ENCODE results near the gene SH3BP5.

Gene SH3BP5

DNA sequence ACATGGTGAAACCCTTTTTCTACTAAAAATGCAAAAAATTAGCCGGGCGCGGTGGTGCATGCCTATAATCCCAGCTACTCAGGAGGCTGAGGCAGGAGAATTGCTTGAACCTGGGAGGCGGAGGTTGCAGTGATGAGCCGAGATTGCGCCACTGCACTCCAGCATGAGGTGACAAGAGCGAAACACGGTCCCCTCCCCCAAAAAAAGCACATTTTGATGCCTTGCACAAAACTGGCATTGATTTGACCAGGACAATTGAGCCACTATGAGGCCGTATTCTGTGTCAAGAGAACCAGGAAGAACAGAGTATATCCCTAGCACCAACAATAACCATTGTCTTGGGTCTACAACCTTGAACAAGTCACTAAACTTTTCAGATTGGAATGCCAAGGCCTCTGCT is 50.6 kb downstream of the SH3BP5 start:
- no peak overlapping the region for H3K4me3 ChIP-seq (ENCODE audit: control insufficient read depth, low read depth, low read length)
- no peak for DNase-seq (ENCODE audit: low read depth)
- TF ChIP-seq, protein P1, sequence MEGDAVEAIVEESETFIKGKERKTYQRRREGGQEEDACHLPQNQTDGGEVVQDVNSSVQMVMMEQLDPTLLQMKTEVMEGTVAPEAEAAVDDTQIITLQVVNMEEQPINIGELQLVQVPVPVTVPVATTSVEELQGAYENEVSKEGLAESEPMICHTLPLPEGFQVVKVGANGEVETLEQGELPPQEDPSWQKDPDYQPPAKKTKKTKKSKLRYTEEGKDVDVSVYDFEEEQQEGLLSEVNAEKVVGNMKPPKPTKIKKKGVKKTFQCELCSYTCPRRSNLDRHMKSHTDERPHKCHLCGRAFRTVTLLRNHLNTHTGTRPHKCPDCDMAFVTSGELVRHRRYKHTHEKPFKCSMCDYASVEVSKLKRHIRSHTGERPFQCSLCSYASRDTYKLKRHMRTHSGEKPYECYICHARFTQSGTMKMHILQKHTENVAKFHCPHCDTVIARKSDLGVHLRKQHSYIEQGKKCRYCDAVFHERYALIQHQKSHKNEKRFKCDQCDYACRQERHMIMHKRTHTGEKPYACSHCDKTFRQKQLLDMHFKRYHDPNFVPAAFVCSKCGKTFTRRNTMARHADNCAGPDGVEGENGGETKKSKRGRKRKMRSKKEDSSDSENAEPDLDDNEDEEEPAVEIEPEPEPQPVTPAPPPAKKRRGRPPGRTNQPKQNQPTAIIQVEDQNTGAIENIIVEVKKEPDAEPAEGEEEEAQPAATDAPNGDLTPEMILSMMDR (IDR thresholded peaks at IDR 0.05; ENCODE audit: control insufficient read depth, insufficient read depth, low read depth, low read length, missing control alignments): no peak

- no peak for DNase-seq (ENCODE audit: low read depth)
- no peak overlapping the region for H3K4me3 ChIP-seq (ENCODE audit: control insufficient read depth, low read depth, low read length)
- TF ChIP-seq, protein P1 (IDR thresholded peaks at IDR 0.05; ENCODE audit: control insufficient read depth, insufficient read depth, low read depth, low read length, missing control alignments): no peak
Measured at GRCh38 chr3:15280853-15281532, 51.4 kb downstream of the SH3BP5 start.

GRCh38 chr3:15279671-15280402 is 52.5 kb downstream of the SH3BP5 start:
- no peak overlapping the region for H3K4me3 ChIP-seq (ENCODE audit: control insufficient read depth, low read depth, low read length)
- TF ChIP-seq, protein P1 (IDR thresholded peaks at IDR 0.05; ENCODE audit: control insufficient read depth, insufficient read depth, low read depth, low read length, missing control alignments): no peak
- DNase-seq (ENCODE audit: low read depth): no peak

- H3K4me3 ChIP-seq (ENCODE audit: control insufficient read depth, low read depth, low read length): no peak overlapping the region
- no peak for DNase-seq (ENCODE audit: low read depth)
- TF ChIP-seq, protein P1 (IDR thresholded peaks at IDR 0.05; ENCODE audit: control insufficient read depth, insufficient read depth, low read depth, low read length, missing control alignments): no peak
Measured at GRCh38 chr3:15279205-15279604, 53.2 kb downstream of the SH3BP5 start.

GRCh38 chr3:15277861-15278500 is 54.4 kb downstream of the SH3BP5 start:
- TF ChIP-seq, protein P1 (IDR thresholded peaks at IDR 0.05; ENCODE audit: control insufficient read depth, insufficient read depth, low read depth, low read length, missing control alignments): no peak
- H3K4me3 ChIP-seq (ENCODE audit: control insufficient read depth, low read depth, low read length): no peak overlapping the region
- no peak for DNase-seq (ENCODE audit: low read depth)

DNA sequence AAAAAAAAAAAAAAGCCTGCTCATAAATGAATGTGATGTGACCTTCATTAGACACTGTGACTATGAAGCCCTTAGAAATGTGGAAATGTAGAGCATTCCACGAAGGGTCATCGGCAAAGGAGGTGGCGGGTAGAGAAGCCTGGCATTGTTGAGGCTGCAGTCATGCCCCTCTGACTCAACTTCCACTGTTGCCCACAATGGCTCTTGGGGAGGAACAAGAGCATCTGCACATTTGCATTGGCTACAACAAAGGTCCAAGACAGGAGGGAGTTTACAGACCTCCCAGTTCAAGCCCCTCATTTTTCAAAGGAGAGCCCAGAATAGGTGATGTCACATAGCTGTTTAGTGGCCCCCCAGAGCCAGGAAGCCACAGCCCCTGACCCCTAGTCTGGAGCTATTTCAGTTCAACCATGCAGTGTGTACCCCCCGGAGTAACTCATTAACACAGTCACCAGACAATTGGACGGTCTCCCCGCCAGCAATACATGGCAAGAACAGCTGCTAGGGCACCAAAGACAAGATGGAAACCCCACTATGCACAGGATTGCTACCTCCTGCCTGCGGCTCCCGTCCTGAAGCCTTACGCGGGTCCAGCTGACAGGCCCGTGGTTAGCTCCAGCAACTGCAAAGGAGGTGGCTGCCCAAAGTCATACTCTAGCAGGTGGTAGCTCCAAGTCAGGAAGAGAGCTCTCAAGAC is 56.2 kb downstream of the SH3BP5 start:
- H3K4me3 ChIP-seq (ENCODE audit: control insufficient read depth, low read depth, low read length): no peak overlapping the region
- TF ChIP-seq, protein P1 (IDR thresholded peaks at IDR 0.05; ENCODE audit: control insufficient read depth, insufficient read depth, low read depth, low read length, missing control alignments): no peak
- no peak for DNase-seq (ENCODE audit: low read depth)
